ENCODE measurements around the gene CCDC88A.

Gene CCDC88A

DNA sequence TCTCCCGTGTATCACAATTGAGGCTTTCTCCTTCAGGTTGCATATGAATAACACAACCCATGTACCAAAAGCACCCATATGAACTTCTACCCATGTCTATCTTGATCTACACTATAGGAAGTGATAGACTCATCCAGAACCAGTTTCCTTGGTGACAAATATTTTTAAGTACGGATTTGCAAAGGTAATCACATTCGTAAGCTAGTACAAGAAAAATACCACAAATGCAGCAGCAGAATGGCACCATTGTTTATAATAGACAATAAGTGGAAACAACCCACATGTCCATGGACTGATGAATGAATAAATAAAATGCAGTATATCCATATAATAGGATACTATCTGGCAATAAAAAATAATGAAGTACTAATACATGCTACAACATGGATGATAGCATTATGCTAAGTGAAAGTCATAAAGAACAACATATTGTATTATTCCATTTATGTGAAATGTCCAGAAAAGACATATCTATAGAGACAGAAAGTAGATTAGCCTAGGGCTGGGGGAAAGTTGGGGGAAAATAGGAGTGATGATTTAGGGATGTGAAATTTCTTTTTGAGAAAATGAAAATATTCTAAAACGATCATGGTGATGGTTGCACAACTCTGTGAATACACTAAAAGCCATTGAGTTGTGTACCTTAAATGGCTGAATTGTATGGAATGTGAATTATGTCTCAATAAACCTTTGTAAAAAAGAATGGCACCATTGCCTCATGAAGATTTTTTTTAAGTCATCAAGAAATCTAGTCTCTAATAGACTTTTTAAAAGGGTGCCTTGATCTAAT lies 3.4 kb upstream of the CCDC88A start:
- Histone ChIP-seq H3K9ac (ENCODE audit: low read depth in 1 of 2, low read length in 2 of 2) (no peak overlapping the region), H3K9me3 (ENCODE audit: control insufficient read depth in 2 of 2, low read length in 2 of 2) (no peaks in the 10 kb centered on the region), H3K27ac (ENCODE audit: low read depth in 2 of 2, low read length in 2 of 2) (no peak overlapping the region), H3K36me3 (ENCODE audit: control insufficient read depth in 2 of 2, insufficient read depth in 2 of 2, low read length in 2 of 2) (no peaks in the 10 kb centered on the region), H3K4me3 (ENCODE audit: low read length in 2 of 2) (no peak overlapping the region), H3K27me3 (ENCODE audit: control insufficient read depth in 2 of 2, insufficient read depth in 2 of 2, low read length in 2 of 2) (peaks cover 0 to 2% of the 10 kb centered on the region in 2 donors), H3K4me1 (ENCODE audit: control insufficient read depth in 2 of 2, insufficient read depth in 2 of 2, low read length in 2 of 2) (peaks cover 7 to 8% of the 10 kb centered on the region in 2 donors)

DNA sequence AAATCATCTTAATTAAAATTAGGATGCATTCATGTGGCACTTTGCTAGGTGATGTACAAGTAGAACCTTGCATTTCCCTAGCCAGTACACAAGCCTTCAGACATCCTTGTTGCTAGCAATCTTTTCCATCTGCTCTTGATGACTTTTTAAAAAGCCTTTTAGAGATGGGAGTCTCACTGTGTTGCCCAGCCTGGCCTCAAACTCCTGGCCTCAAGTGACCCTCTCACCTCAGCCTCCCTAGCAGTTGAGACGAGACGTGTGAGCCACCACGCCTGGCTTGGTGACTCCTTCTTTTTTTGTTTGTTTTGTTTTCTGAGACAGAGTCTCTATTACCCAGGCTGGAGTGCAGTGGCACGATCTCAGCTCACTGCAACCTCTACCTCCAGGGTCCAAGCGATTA lies 1.7 kb upstream of the CCDC88A start:
- H3K4me1 ChIP-seq (ENCODE audit: control insufficient read depth in 2 of 2, insufficient read depth in 2 of 2, low read length in 2 of 2), result peaks cover 7 to 8% of the 10 kb centered on the region in 2 donors
- no peak overlapping the region for H3K4me3 ChIP-seq (ENCODE audit: low read length in 2 of 2)
- no peak overlapping the region for H3K27ac ChIP-seq (ENCODE audit: low read depth in 2 of 2, low read length in 2 of 2)
- no peak overlapping the region for H3K9ac ChIP-seq (ENCODE audit: low read depth in 1 of 2, low read length in 2 of 2)
- peaks cover 0 to 2% of the 10 kb centered on the region in 2 donors for H3K27me3 ChIP-seq (ENCODE audit: control insufficient read depth in 2 of 2, insufficient read depth in 2 of 2, low read length in 2 of 2)
- H3K9me3 ChIP-seq (ENCODE audit: control insufficient read depth in 2 of 2, low read length in 2 of 2), result no peaks in the 10 kb centered on the region
- no peaks in the 10 kb centered on the region for H3K36me3 ChIP-seq (ENCODE audit: control insufficient read depth in 2 of 2, insufficient read depth in 2 of 2, low read length in 2 of 2)

DNA sequence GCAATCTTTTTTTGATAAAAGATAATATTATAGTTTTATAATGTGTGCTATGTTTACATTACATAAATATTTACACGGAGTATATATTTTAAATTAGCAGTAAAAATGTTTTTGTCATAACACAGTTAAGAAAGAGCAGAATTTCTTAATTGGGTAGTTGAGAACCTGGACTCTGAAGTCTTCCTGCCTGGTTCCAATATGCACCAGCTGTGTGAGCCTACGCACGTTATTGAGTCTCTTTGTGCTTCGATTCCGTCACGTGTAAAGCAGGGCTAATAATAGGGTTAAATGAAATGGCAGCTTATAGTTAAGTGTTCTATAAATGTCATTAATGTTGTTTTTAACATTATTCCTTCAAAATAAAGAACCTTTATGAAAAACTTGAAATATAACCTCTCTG lies 1.2 kb upstream of the CCDC88A start:
- Histone ChIP-seq H3K9ac (ENCODE audit: low read depth in 1 of 2, low read length in 2 of 2) (no peak overlapping the region), H3K27me3 (ENCODE audit: control insufficient read depth in 2 of 2, insufficient read depth in 2 of 2, low read length in 2 of 2) (peaks cover 0 to 2% of the 10 kb centered on the region in 2 donors), H3K4me1 (ENCODE audit: control insufficient read depth in 2 of 2, insufficient read depth in 2 of 2, low read length in 2 of 2) (peaks cover 7 to 8% of the 10 kb centered on the region in 2 donors), H3K36me3 (ENCODE audit: control insufficient read depth in 2 of 2, insufficient read depth in 2 of 2, low read length in 2 of 2) (no peaks in the 10 kb centered on the region), H3K27ac (ENCODE audit: low read depth in 2 of 2, low read length in 2 of 2) (no peak overlapping the region), H3K9me3 (ENCODE audit: control insufficient read depth in 2 of 2, low read length in 2 of 2) (no peaks in the 10 kb centered on the region), H3K4me3 (ENCODE audit: low read length in 2 of 2) (peak overlapping the region in 1 of 2 donors; percentile 84)

DNA sequence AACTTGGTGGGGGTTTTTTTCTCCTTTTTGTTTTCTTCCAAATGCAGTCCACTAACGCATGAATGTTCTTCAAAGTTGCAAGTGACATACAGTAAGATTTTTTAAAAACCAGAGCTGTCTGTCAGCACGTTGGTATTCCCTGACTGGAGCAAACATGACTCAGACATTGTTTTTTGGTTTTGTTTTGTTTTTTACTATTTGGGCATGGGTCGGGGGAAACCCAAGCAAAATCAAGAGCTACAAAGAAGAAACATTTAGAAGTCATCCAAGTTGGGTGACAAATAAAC lies 726 bp upstream of the CCDC88A start:
- Histone ChIP-seq H3K4me1 (ENCODE audit: control insufficient read depth in 2 of 2, insufficient read depth in 2 of 2, low read length in 2 of 2) (peaks cover 7 to 8% of the 10 kb centered on the region in 2 donors), H3K9me3 (ENCODE audit: control insufficient read depth in 2 of 2, low read length in 2 of 2) (no peaks in the 10 kb centered on the region), H3K36me3 (ENCODE audit: control insufficient read depth in 2 of 2, insufficient read depth in 2 of 2, low read length in 2 of 2) (no peaks in the 10 kb centered on the region), H3K9ac (ENCODE audit: low read depth in 1 of 2, low read length in 2 of 2) (peak overlapping the region; percentile 50 to 69), H3K4me3 (ENCODE audit: low read length in 2 of 2) (peak overlapping the region; percentile 82 to 84), H3K27ac (ENCODE audit: low read depth in 2 of 2, low read length in 2 of 2) (peak overlapping the region; percentile 31 to 84), H3K27me3 (ENCODE audit: control insufficient read depth in 2 of 2, insufficient read depth in 2 of 2, low read length in 2 of 2) (peaks cover 0 to 2% of the 10 kb centered on the region in 2 donors)

DNA sequence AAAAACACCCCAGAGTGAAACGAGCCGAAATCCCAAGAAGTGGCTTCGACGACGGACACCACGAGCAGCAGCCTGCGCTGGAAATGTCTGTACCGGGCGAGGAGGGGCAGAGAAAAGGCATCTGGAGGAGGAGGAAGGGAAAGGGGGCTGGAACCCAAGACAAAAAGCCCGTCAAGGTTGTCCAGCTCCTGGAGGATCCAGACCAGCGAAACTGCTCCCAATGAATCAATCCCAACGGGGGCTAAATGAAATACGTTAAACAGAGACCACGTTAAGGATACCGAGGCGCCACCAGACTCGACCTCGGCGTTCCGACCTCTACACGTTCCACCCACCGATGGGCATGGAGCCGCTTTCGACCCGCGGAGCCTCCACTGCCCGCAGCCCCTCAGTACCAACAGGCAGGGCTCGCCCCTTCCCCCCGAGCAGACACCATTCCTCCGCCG lies 400 bp downstream of the CCDC88A start:
- Histone ChIP-seq H3K4me1 (ENCODE audit: control insufficient read depth in 2 of 2, insufficient read depth in 2 of 2, low read length in 2 of 2) (peaks cover 7 to 8% of the 10 kb centered on the region in 2 donors), H3K9me3 (ENCODE audit: control insufficient read depth in 2 of 2, low read length in 2 of 2) (no peaks in the 10 kb centered on the region), H3K9ac (ENCODE audit: low read depth in 1 of 2, low read length in 2 of 2) (peak overlapping the region; percentile 69 to 76), H3K27ac (ENCODE audit: low read depth in 2 of 2, low read length in 2 of 2) (peak overlapping the region; percentile 81 to 84), H3K27me3 (ENCODE audit: control insufficient read depth in 2 of 2, insufficient read depth in 2 of 2, low read length in 2 of 2) (peaks cover 0 to 2% of the 10 kb centered on the region in 2 donors), H3K36me3 (ENCODE audit: control insufficient read depth in 2 of 2, insufficient read depth in 2 of 2, low read length in 2 of 2) (no peaks in the 10 kb centered on the region), H3K4me3 (ENCODE audit: low read length in 2 of 2) (peak overlapping the region; percentile 82 to 84)

DNA sequence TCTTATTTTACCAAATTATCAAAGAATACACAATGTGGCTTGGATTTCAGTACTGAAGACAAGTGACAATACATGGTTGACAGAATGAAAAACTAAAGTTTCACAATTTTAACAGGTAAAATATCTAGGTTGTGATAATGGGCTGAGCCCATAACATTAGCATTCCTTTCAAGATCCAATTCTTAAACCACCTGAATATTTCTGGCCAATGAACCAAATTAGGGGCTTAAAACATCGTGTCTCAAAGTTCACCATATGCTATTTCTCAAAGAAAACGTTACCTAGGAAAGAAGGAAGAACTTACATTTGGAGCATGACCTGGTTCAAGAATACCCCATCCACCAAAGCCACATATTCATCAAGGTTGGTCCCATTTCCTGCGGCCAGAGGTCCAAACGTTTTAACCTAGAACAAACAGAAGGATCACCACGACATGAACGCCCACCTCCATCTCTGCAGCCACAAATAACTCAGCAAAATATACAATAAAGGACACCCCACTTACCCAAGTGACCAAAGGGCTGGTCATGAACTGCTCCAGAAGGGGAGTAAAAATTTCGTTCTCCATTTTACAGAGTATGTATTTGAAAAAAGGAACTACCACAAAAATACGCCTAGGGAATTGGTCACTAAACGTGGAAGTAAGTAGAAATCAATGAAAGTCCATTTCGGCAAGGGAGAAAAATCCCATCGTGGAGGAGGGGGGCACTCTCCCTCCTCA lies 984 bp downstream of the CCDC88A start:
- Histone ChIP-seq H3K4me3 (ENCODE audit: low read length in 2 of 2) (peak overlapping the region; percentile 82 to 84), H3K27ac (ENCODE audit: low read depth in 2 of 2, low read length in 2 of 2) (peak overlapping the region; percentile 81 to 84), H3K4me1 (ENCODE audit: control insufficient read depth in 2 of 2, insufficient read depth in 2 of 2, low read length in 2 of 2) (peaks cover 7 to 8% of the 10 kb centered on the region in 2 donors), H3K36me3 (ENCODE audit: control insufficient read depth in 2 of 2, insufficient read depth in 2 of 2, low read length in 2 of 2) (no peaks in the 10 kb centered on the region), H3K27me3 (ENCODE audit: control insufficient read depth in 2 of 2, insufficient read depth in 2 of 2, low read length in 2 of 2) (peaks cover 0 to 2% of the 10 kb centered on the region in 2 donors), H3K9me3 (ENCODE audit: control insufficient read depth in 2 of 2, low read length in 2 of 2) (no peaks in the 10 kb centered on the region), H3K9ac (ENCODE audit: low read depth in 1 of 2, low read length in 2 of 2) (peak overlapping the region; percentile 69 to 76)

DNA sequence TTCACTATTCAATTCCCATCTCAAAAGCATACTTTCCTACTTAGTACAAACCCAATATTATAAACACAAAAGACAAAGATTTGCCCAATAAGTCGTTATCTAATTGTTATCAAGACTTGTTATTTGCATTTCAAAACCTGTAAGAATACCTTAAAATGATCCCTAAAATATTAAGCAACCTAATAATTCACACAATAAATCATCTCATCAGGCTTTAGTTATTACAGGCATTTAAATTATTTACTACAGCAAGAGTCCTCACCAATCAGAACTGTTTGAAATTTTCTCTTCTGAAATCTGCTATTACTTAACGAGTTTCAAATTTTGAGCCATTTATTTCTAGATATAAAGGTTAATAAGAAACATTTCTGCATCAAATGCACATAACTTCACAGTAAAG lies 1.6 kb downstream of the CCDC88A start:
- Histone ChIP-seq H3K9ac (ENCODE audit: low read depth in 1 of 2, low read length in 2 of 2) (no peak overlapping the region), H3K4me3 (ENCODE audit: low read length in 2 of 2) (peak overlapping the region; percentile 22 to 84), H3K36me3 (ENCODE audit: control insufficient read depth in 2 of 2, insufficient read depth in 2 of 2, low read length in 2 of 2) (no peaks in the 10 kb centered on the region), H3K27ac (ENCODE audit: low read depth in 2 of 2, low read length in 2 of 2) (no peak overlapping the region), H3K4me1 (ENCODE audit: control insufficient read depth in 2 of 2, insufficient read depth in 2 of 2, low read length in 2 of 2) (peaks cover 7 to 8% of the 10 kb centered on the region in 2 donors), H3K27me3 (ENCODE audit: control insufficient read depth in 2 of 2, insufficient read depth in 2 of 2, low read length in 2 of 2) (peaks cover 0 to 2% of the 10 kb centered on the region in 2 donors), H3K9me3 (ENCODE audit: control insufficient read depth in 2 of 2, low read length in 2 of 2) (no peaks in the 10 kb centered on the region)

DNA sequence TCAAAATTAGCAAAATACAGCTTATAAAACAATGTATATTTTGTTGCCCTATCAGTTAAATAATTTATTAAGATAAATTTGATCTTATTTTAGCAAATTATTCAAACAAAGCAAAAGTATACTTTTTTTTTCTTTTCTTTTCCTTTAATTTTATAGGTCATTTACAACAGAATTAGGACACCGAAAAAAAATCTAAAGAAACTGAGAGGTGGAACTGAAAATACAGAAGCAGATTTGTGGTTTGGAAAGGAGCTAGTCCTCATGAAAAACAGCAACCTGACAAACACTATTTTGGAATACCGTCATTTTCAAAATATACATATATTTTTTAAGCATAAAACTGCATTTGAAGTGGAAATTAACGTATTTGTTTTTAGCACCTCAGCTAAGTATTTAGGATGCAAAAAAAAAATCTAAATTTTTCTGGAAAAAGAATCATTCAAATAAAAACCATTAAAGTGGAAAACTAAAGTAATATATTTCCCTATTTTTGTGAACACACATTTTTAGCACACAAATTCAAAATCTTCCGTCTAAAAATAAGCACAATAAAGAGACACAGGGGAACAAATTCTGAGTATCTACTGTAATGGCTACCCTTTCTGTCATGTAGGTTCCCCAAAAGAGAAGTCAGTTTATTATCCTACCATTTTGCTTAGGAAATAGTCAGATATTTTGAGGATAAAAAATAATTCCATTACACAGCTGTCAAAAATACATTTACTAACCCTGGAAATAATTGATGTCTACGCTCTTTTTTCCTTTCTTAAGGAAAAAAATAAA lies 2.7 kb downstream of the CCDC88A start:
- Histone ChIP-seq H3K27me3 (ENCODE audit: control insufficient read depth in 2 of 2, insufficient read depth in 2 of 2, low read length in 2 of 2) (peaks cover 0 to 2% of the 10 kb centered on the region in 2 donors), H3K9ac (ENCODE audit: low read depth in 1 of 2, low read length in 2 of 2) (no peak overlapping the region), H3K4me1 (ENCODE audit: control insufficient read depth in 2 of 2, insufficient read depth in 2 of 2, low read length in 2 of 2) (peaks cover 7 to 8% of the 10 kb centered on the region in 2 donors), H3K4me3 (ENCODE audit: low read length in 2 of 2) (no peak overlapping the region), H3K27ac (ENCODE audit: low read depth in 2 of 2, low read length in 2 of 2) (no peak overlapping the region), H3K9me3 (ENCODE audit: control insufficient read depth in 2 of 2, low read length in 2 of 2) (no peaks in the 10 kb centered on the region), H3K36me3 (ENCODE audit: control insufficient read depth in 2 of 2, insufficient read depth in 2 of 2, low read length in 2 of 2) (no peaks in the 10 kb centered on the region)

DNA sequence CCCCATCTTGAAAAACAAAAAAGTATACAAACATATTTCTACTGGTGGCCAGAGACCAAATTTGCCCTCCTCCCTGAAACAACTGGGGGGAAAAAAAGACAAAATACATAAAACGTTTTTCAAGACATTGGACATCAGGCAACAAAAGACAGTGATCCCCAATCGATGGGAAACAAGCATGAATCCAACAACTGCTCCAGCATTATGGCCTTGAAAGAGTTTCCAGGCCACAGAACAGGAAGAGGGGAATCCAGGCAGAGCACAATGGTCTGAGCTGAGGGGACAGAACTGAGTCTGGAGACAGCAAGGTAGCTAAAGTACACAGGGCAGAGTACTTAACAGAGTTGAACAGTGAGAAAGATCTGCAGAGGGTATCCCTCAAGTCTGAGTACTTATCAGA lies 4.4 kb downstream of the CCDC88A start:
- Histone ChIP-seq H3K4me3 (ENCODE audit: low read length in 2 of 2) (no peak overlapping the region), H3K9me3 (ENCODE audit: control insufficient read depth in 2 of 2, low read length in 2 of 2) (no peaks in the 10 kb centered on the region), H3K9ac (ENCODE audit: low read depth in 1 of 2, low read length in 2 of 2) (no peak overlapping the region), H3K27ac (ENCODE audit: low read depth in 2 of 2, low read length in 2 of 2) (no peak overlapping the region), H3K36me3 (ENCODE audit: control insufficient read depth in 2 of 2, insufficient read depth in 2 of 2, low read length in 2 of 2) (no peaks in the 10 kb centered on the region), H3K4me1 (ENCODE audit: control insufficient read depth in 2 of 2, insufficient read depth in 2 of 2, low read length in 2 of 2) (peaks cover 5% of the 10 kb centered on the region in 2 donors), H3K27me3 (ENCODE audit: control insufficient read depth in 2 of 2, insufficient read depth in 2 of 2, low read length in 2 of 2) (peaks cover 0 to 2% of the 10 kb centered on the region in 2 donors)

Data from mucosa of rectum (tissue), 2 donors.